Activated T-cell treated with anti-CD3 and anti-CD28 coated beads for 1 hour (primary cell): ENCODE results near the gene PDE5A.

ENCODE experiments used
- DNase-seq: peaks from one replicate; pipeline ENCODE4 v3.0.0-alpha.2; 2020; ENCODE audit warnings: low read depth

Gene PDE5A

DNA sequence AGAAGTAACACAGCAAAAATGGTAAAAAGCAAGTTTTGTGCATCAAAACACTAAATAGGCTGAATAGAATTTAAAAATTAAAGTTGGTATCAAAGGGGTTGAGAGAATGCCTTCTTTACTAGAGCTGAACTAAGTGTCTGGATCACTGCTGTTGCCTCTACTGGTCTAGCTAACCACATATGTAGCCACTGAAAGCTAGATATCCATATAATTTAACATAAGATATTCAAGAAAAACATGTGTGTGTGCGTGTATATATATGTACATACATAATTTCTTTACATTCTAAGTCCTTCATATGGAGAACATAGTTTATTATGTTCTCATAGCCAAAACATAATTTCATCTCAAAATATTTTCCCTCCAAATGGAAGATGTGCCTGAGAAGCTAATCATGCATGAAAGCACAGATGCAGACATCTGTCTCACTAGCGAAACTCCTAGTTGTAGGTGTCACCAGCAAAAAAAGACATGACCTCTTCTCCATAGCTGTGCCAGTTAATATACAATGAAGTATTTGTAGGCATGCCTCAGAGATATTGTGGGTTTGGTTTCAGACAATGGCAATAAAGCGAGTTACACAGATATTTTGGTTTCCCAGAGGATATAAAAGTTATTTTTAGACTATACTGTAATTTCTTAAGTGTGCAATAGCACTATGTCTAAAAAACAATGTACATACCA is 47.3 kb downstream of the PDE5A start:
- no peak for DNase-seq

DNA sequence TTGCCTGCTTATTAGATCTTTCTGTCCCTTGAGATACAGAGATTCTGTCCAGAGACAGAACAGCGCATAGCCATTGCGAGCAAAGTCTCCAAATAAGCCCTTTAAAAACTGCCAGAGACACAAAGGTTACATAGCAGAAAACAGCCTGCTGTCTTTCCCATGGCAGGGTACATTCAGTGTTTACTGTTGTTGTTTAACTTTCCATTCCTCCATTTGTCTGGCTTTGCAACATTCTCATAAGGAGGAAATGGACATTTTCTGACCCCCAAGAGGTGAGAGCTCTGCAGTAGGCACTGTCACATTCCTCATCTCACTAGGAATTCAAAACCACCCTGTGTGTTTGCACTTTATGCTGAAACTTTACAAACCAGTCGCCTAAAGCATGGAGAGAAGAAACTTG is 48.3 kb downstream of the PDE5A start:
- DNase-seq: no peak

DNA sequence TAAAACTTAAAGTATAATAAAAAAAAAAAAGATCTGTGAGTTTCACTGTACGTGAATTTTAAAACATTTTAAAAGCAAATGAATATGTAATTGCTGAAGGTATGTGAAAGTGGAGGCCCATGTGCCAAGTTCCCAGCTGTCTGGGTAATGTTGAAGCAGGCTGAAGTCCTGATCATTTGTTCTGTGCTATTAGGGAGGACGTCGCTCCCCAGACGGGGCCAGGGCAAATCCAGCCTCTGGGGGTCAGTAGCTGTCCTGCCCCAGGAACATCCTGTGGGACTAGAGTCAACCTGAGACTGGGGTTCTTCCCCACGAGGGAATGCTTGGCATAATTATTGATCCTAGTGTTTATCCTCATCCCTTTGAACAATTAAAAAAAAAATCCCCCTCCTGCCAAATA is 48.8 kb downstream of the PDE5A start:
- no peak for DNase-seq

DNA sequence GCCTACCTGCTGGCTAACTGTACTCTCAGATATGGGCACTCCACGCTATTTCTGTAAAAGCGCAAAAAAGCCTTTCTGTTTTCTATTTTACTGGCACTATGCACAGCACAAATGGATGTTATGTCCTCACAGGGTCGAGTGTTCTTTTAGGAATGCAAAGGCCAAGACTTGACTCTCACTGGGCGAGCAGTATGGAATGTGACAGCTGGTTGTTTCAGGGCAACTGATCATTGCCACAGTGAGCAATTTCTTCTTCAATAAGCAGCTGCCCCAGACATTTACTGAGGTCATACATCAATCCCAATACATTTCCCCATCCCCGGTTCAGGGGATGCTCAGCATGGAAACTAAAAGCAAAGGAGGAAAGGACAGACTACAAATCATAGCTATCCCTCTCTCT is 58.2 kb downstream of the PDE5A start:
- no peak for DNase-seq

DNA sequence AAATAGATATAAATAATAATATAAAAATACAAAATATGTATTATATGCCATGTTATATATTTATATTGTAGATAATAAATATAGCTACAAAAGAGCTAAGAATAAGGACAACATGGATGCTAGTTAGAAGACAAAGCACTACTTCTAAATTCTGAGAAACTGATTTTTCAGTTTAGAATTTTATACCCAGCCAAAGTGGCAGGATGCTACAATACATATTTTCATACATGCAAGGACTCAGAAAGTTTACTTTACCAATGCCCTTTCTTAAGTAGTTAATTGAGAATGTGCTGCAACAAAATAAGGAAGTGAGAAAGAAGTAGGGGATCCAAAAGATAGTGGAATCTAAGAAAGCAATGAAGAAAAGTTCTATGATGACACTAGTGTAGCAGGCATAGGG is 64.5 kb downstream of the PDE5A start:
- no peak for DNase-seq

DNA sequence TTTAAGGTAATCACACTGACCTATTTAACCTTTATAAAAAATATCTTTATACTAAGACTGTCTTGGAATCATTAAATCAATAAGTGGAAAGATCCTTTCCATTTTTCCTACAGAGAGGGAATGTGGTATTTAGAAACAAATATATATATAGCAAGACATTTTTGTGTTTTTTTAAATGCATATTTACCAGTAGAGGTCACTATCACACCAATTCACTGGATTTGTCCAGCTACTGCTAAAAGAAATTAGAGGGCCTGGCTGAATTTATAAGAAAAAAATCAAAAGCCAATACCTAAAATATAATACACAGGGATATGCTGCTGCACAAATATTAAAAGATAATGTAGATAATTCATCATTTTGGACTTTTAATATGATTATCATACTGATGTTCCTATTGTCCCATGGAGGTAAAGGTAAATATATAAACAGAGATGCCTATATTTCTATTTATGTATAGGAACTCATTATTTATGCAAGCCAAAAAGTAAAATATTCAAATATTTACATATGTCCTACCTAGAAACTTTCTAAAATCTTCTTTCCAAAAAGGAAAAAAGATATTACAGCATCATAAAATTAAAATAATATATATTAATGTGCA is 69.5 kb downstream of the PDE5A start:
- no peak for DNase-seq

DNA sequence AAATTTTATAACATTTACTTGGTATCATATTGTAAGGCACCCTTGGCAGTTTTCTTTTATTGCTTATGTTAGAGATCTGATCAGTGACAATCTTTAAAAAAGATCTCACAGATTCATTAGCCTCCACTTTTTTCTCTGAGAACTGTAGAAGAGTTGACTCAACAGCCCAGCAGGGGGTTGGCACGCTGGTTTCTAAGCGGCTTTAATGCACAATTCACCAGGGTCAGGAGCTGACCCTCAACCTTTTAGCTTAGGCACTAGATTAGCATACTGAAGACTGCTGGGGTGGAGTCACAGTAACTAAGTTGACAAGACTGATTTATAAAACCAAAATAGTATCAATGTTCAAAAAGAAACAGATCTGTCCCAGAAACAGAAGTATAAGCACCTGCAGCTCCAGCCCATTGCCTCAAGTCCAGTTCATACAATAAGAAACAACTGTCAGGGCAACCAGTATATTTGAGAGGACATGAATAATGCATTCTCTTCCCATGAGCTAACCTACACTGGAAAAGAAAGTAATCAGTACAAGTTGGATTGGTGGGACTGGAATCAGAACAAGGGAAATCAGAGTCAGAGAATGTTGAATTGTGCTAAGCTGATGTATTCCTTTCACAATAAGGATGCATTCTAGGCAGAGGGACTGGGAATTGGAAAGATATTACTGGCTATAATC is 77.6 kb downstream of the PDE5A start:
- DNase-seq: no peak

DNA sequence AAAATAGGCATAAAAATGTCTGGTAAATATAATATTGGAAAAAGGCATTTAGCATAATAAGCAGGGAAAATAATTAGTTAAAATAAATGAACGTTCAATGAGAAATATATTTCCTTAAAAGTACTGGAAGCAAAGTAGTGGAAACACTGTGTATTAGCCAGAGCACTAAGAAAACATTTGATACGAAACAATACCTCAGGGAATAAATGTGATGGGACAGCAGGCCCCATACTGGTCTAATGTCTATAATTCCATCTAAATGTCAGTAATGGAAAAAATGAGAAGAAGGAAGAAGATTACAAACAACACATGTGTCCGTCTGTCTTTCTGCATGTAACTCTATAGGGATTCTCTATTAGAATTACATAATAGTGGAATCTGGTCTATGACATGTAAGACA is 79.0 kb downstream of the PDE5A start:
- DNase-seq: no peak

DNA sequence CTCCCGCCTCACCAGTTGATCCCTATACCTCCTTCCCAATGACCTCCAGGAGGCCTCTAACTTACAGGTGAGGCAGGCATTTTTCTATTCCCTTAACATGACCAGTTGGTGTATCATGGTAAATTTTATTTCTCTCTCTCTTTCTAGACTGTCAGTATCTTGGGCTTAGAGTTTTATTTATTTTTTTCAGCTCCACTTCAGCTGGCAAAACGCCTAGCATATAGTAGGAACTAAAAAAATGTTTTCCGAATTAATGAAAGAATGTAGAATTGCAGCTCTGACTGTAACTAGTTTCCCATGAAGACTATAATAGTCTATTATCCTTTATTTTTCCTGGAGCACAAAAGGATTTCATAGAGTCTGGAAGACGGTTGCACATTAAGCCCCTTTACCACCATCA is 84.8 kb downstream of the PDE5A start:
- no peak for DNase-seq

DNA sequence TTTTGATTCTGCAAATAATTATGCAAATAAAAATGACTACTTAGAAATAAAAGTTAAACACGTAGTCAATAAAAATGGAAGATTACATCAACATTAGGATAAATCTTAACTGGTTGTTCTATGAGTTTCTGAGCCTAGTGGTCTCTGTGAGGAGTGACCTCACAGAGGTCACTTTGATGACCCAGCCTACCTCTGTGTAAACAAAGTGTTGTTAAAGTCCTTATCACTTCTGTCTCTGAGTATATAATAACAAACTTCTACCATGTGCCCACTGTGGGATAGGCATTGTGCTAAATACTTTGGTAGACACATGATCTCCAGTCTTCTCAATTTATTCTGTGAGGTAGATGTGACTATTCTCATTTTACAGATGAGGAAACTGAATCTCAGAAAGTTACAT is 85.4 kb downstream of the PDE5A start:
- DNase-seq: no peak

DNA sequence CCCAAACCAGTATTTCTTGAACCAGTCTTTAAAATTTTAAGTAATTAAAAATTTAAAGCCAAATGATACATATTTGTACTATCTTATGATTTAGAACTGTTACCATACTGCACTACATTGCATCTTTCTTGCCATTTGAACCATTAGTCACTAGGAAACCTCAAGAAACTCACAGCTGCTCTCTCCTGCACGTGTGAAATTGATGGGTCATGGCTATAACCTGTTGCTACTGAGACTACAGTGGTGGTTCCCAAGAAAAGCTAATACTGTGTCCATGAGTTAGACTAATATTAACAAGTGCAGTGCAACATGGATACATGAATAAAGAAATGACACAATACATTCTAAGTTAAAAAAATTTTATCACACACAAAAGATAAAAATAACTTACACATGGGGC is 88.4 kb downstream of the PDE5A start:
- no peak for DNase-seq

DNA sequence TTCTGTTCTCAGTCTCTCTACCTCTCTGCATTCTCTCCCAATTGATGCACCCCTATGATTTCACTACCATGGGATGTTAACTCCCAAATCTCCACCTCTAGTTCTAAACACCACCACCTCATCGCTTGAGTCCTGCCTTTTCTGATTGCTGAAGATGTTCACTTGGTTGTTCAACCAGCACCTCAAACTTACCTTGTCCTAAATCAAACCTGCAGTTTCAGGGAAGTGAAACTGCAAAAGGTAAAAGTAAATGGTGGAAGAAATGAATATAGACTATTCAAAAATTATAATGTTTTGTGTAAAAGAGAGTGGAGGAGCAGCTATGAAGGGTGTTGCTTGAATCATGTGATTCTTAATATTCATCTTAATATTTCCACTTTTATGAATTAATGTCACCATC is 91.0 kb downstream of the PDE5A start:
- no peak for DNase-seq

DNA sequence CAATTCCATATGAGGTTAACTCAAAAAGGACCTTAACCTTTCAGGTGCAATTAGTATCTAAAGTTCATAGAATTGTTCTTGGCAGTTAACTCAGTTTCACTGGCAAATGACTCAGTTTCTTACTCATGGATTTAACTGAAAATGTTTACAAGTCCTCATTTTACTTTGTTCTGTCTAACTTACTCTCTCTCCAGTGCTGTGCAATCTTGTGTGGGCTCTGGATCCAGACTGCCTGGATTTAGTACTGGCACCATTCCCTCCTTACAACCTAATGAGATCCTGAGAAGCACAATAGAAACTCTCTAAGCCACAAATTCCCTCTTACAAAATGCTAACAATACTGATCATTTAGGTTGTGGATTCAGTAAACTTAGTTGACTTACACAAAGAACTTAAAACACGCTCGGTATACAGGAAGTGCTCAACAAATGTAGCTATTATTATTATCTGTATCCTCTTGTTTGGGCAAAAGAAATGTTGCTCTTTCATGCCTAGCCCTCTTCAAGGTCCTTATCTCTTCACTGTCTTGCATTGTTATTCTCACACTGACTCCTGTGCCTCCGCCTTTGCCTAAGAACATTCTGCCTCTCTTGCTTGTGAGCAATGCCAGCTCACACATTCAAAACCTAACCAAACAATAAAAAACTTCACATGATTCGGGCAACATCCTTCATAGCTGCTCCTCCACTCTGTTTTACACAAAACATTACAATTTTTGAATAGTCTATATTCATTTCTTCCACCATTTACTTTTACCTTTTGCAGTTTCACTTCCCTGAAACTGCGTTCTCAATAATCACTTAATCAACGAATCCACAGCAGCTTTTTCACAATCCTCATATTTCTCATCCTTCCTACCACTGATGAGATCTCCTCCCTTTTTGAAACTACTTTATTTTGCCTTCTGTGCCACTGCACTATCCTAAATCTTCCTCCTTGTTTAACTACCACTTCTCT is 91.8 kb downstream of the PDE5A start:
- DNase-seq: no peak

DNA sequence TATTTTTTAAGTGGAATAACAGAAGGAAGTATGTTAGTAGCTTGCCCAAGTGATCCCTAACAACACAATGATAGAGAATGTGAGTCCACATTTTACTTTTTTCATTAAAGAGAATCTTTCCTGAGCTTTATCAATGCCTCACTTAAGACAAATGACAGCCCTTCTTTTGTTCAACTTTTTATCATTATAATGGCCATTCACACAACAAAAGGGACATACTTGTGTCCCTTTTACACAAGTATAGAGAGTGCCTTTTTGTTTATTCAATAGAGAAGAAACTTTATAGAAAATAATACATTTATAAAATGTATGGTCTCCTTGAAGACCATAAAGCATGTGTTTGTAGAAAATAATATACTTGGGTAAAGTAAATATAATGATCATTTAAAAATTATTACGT is 96.3 kb downstream of the PDE5A start:
- no peak for DNase-seq

DNA sequence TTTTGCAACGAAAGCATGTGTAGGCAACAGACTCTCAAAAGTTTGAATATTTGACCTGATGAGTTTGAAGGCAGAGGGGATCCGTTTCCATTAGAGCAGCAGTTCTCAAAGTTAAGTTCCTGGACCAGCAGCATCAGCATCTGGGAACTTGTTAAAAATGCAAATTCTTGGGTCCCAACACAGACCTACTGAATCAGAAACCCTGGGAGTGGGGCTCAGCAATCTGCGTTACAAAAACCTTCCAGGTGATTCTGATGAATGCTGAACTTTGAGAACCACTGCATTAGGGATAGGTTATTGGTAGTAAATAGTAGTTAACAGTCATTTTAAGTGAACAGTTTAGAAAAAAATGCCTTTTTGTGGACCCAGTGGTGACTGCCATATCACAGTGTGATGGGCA is 98.8 kb downstream of the PDE5A start:
- DNase-seq: no peak

DNA sequence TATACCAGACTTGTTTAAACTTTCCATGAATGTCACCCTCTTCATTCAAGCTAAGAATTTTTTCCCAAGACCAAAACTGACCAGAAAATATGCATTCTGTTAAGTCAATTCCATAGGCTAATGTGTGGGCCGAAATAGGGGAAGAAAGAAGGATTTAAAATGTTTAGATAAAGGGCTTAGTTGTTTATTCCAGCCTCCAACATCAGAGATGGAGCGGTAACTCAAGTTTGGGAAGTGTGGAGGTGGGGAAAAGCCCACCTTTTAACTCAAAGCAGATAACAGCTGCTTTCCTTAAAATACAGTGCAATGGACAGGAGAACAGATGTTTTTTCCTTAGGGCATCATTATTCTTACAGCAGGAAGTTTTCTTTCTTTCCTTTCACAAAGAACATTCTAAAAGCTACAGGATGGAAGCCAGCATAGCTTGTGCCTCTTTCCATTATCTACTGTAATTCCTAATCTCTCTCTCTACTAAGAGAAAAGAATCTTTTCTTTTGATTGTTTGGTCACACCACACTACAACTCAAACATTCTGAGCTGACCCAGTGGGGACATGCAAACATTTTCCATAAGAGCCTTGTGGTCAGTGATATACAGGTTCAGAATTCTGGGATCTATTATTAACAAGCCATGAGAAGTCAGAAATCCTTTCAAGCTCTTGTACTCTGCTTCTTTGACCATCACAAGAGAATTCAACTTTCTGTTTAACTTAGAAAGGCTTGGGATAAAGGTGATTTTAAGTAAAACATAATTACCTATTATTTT is 101.6 kb downstream of the PDE5A start:
- DNase-seq: no peak

DNA sequence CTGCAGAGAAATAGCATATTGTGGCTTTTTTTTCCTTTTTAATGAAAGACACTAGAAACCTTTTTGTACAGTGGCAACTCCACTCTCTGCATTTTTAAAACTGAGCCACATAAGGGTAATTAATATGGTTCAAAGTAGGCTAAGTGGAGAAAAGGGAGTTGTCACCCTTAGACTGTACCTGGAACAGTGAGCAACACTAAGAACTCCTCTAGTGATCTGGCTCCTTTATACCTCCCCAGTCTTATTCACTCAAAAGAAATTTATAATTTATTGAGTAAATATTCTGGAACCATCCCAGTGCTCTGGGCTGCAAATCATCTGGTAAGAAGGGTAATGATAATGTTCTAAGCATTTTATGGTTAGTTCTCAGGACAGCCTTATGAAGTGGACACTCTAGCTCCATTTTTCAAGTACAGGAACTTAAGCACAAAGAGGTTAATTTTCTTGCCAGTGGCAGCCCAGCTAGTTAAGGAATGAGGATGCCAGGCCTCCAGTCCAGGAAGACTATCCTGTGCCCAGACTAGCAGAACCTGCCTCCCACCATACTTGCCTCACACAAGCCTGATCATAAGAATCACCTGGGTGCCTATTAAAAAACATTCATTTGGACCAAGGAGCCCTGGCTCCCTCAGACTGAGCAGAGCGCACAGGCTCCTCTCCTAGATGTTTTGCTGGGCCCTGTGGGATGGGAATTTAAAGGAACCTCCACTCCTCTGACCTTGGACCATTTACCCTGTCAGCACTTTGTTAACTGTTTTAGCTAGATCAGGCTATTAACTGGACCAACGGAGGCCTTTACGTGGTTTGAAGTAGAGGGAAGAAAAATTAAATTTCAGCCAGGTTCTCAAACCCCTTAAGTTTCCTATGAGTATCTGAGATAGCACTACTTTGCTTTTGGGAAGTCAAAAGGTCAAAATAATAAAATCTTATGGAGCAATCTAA is 102.6 kb downstream of the PDE5A start:
- no peak for DNase-seq

DNA sequence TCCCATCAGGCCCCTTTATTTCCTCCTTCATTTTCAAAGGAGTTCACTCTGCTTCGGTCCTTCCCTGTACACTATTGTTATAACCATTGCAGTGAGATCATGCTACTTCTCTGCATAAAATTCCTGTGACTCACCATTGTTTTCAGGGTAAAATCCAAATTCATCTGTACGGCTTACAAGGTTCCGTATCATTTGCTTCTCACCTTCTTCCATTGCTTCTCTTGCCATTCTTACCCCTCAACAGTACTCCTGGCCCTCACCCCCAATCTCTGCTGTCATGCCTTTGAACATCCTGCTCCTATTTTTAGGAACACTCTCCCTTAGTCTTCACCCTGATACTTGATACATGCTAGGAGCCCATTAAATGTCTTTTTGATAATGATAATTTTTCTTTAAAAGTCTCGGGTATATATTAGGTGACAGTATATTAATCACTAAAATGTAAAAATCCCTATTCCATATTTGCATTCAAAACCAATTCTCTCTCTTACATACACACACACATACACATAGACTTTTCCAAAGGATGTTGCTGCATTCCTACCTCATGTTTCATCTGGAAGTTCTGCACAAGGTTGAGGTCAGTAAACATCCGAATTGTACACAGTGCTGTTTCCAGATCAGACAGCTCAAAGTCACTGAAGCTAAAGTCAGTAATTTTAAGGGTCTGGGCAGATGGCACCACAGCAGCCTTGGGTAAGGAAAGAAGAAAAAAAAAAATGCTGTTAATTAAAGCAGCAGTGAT is 103.4 kb downstream of the PDE5A start:
- DNase-seq: no peak

DNA sequence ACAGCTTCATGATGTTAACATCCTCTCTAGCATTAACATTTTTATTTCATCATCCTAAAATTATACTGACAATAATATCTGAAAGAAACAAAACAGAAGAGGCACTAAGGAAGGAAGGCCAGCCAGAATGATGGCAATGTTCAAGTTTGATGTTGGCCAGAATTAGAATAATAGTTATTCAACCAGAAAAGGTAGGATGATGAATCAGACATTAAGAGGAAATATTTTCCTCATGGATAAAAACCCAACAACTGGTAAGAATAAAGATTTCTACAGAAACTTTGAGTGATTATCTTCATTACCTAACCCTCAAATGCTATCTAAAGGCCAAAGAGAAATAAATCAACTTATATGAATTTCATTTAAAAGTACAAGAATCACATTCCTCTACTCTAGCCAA is 105.2 kb downstream of the PDE5A start:
- DNase-seq: no peak

DNA sequence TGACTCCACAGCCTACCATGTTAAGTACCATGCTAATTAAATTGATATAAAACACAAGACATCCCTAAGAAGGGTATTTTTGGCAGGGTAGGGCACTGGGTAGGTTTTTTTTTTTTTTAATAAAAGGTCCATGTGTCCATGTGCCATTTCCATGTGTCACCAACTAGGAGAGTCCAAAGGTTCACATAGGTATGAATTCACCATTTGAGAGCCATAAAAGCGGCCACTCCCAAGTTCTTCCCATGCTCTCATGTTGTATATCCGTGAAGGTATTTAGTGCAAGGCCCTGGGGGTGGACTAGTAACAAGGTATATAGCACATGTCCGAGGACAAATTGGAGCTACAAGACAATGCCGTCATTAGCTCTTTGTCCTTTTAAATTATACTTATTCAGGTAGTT is 107.3 kb downstream of the PDE5A start:
- DNase-seq: no peak
